Endothelial cell (in vitro differentiated cells): ENCODE results near the gene PITPNM2. TPM values are rescaled to one million over a fixed set of nuclear protein-coding genes. Genes with fewer than 3 reads are reported as not detected.
A peak's percentile ranks its signal among the peaks of the same experiment; 100 is the strongest.
"Not testable (repeated sequence)": the region's sequence is repeated elsewhere in the genome, so short reads cannot be mapped to it uniquely, and the experiment has no call there.

Experiments
- DNase-seq: peaks from one replicate; pipeline ENCODE4 v3.0.0; 2021; ENCODE audit warnings: low spot score
- H3K27ac Mint-ChIP-seq: one replicate; pipeline ENCODE4 v1.8.0; 2021; ENCODE audit warnings: mixed read lengths, inconsistent platforms; ENCODE audit not compliant: unreplicated experiment
- H3K27me3 Mint-ChIP-seq: one replicate; pipeline ENCODE4 v1.8.0; 2021; ENCODE audit warnings: mild to moderate bottlenecking, moderate library complexity, mixed read lengths, inconsistent platforms; ENCODE audit not compliant: unreplicated experiment
- H3K36me3 Mint-ChIP-seq: one replicate; pipeline ENCODE4 v1.8.0; 2021; ENCODE audit warnings: mild to moderate bottlenecking, low read depth, mixed read lengths, inconsistent platforms; ENCODE audit not compliant: unreplicated experiment
- H3K4me1 Mint-ChIP-seq: one replicate; pipeline ENCODE4 v1.8.0; 2021; ENCODE audit warnings: mild to moderate bottlenecking, mixed read lengths, inconsistent platforms; ENCODE audit not compliant: unreplicated experiment
- H3K4me3 Mint-ChIP-seq: one replicate; pipeline ENCODE4 v1.8.0; 2021; ENCODE audit warnings: mild to moderate bottlenecking, mixed read lengths, inconsistent platforms; ENCODE audit not compliant: unreplicated experiment
- H3K9me3 Mint-ChIP-seq: one replicate; pipeline ENCODE4 v1.8.0; 2021; ENCODE audit warnings: mixed read lengths, inconsistent platforms; ENCODE audit not compliant: unreplicated experiment
- CTCF ChIP-seq: fragments of 200-600 bp; sonication (generic); IDR thresholded peaks from one replicate; pipeline ENCODE4 v1.5.0; 2021; ENCODE audit warnings: antibody characterized with exemption; ENCODE audit not compliant: unreplicated experiment
- total RNA-seq: library from RNA; stranded (reverse); fragmentation: NEBNext Ultra II Directional; extraction: Animal tissue kit (Norgen Biotek cat#: 25700); gene quantifications from one replicate; pipeline ENCODE4 v1.2.1, GENCODE V29; 2021; ENCODE audit not compliant: unreplicated experiment

Gene PITPNM2
- total RNA-seq, 1 donor from 2014 or later: 14.3 TPM

GRCh38 chr12:123104809-123105208, 46.1 kb downstream of the PITPNM2 start:
- TF ChIP-seq CTCF: no peak
- peaks cover 10% of the 10 kb centered on the region for H3K36me3 Mint-ChIP-seq
- H3K27ac Mint-ChIP-seq: peak overlapping the region; percentile 95
- peak overlapping the region; percentile 76 for H3K4me3 Mint-ChIP-seq
- H3K4me1 Mint-ChIP-seq: peaks cover 60% of the 10 kb centered on the region
- peaks cover 7% of the 10 kb centered on the region for H3K27me3 Mint-ChIP-seq
- no peak for DNase-seq
- H3K9me3 Mint-ChIP-seq: no peaks in the 10 kb centered on the region

GRCh38 chr12:123104094-123104493, 46.8 kb downstream of the PITPNM2 start:
- H3K4me3 Mint-ChIP-seq: peak overlapping the region; percentile 67
- not testable (repeated sequence) for DNase-seq, H3K27me3 Mint-ChIP-seq, H3K9me3 Mint-ChIP-seq
- peaks cover 60% of the 10 kb centered on the region for H3K4me1 Mint-ChIP-seq
- peaks cover 10% of the 10 kb centered on the region for H3K36me3 Mint-ChIP-seq
- peak overlapping the region; percentile 7 for H3K27ac Mint-ChIP-seq

GRCh38 chr12:123102781-123103503, 47.9 kb downstream of the PITPNM2 start:
- DNase-seq: no peak
- Mint-ChIP-seq H3K4me3 (no peak overlapping the region), H3K27ac (peak overlapping the region; percentile 4), H3K27me3 (peaks cover 7% of the 10 kb centered on the region), H3K9me3 (no peaks in the 10 kb centered on the region), H3K36me3 (peaks cover 15% of the 10 kb centered on the region), H3K4me1 (peaks cover 59% of the 10 kb centered on the region)
- no peak for TF ChIP-seq CTCF

- Mint-ChIP-seq H3K27ac (peak overlapping the region; percentile 4), H3K9me3 (no peaks in the 10 kb centered on the region), H3K27me3 (peaks cover 7% of the 10 kb centered on the region), H3K4me1 (peaks cover 53% of the 10 kb centered on the region), H3K4me3 (peak overlapping the region; percentile 70), H3K36me3 (peaks cover 15% of the 10 kb centered on the region)
- no peak for DNase-seq
- TF ChIP-seq CTCF: no peak
These were observed 48.5 kb downstream of the PITPNM2 start for GRCh38 chr12:123102366-123102765.

- Mint-ChIP-seq H3K4me1 (peaks cover 45% of the 10 kb centered on the region), H3K36me3 (peaks cover 15% of the 10 kb centered on the region), H3K4me3 (no peak overlapping the region), H3K27ac (no peak overlapping the region), H3K9me3 (no peaks in the 10 kb centered on the region), H3K27me3 (peaks cover 7% of the 10 kb centered on the region)
- DNase-seq: no peak
- no peak for TF ChIP-seq CTCF
These were observed 49.4 kb downstream of the PITPNM2 start for GRCh38 chr12:123101526-123101925.

Other genes with a start within 250 kb of the PITPNM2 start
- 10.9 TPM for gene ABCB9, start 184.6 kb downstream of the PITPNM2 start, total RNA-seq
- gene OGFOD2, start 175.8 kb downstream of the PITPNM2 start, total RNA-seq: 10.4 TPM
- 151 TPM for gene ARL6IP4, start 170.4 kb downstream of the PITPNM2 start, total RNA-seq
- 30.1 TPM for gene MPHOSPH9, start 82.1 kb upstream of the PITPNM2 start, total RNA-seq
- gene MTRFR, start 82.3 kb upstream of the PITPNM2 start, total RNA-seq: 11.6 TPM
- 145 TPM for gene CDK2AP1, start 120.8 kb upstream of the PITPNM2 start, total RNA-seq
- gene SBNO1, start 213.8 kb upstream of the PITPNM2 start, total RNA-seq: 44.7 TPM
- 35.6 TPM for gene KMT5A, start 233.0 kb upstream of the PITPNM2 start, total RNA-seq